HG03135 (cell line): ENCODE results near the gene HOXA11.

ENCODE experiments used
- ATAC-seq: cut with Tn5 transposase; IDR thresholded peaks from one replicate; pipeline ENCODE4 v1.9.1; 2021; ENCODE audit warnings: mild to moderate bottlenecking, moderate library complexity; ENCODE audit not compliant: unreplicated experiment

HOXA11 gene

DNA sequence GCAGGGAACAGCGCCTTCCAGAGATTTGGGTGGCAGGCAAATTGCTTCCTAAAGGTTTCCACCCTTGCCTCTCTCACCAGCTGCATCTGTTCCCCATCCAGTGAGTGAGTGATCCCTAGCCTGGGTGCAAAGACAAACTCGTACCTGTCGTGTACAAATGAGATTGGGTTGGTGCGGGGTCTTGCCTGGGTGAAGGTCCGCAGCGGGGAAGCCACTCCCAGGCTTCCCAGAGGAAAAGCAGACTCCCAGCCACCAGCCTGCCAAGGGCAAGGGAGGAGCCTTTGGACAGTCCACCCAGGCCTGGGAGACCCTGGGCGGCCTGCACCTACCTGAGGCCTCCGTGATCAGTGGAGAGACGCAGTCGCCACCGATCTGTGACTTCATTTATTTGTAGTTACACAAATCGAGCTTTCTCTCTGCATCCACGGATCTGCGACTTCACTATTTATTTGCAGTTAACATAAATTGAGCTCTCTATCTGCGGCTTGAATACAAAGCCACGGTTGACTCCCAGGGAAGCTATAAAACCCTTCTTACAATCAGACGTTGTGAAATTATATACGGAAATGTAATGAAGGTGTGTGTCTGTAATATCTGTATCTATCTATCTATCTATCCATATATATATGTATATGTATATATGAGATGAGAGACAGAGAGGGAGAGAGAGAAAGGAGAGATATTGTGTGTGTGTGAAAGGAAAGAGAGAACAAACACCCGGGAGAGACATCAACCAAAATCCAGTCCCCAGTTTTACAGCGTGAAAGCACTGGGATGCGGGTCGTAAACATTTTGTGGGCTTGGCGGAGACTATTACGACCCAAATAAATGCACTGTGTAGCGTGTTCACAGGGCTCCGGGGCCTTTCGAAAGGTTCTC lies 25.5 kb downstream of the HOXA11 start:
- no peak for ATAC-seq

DNA sequence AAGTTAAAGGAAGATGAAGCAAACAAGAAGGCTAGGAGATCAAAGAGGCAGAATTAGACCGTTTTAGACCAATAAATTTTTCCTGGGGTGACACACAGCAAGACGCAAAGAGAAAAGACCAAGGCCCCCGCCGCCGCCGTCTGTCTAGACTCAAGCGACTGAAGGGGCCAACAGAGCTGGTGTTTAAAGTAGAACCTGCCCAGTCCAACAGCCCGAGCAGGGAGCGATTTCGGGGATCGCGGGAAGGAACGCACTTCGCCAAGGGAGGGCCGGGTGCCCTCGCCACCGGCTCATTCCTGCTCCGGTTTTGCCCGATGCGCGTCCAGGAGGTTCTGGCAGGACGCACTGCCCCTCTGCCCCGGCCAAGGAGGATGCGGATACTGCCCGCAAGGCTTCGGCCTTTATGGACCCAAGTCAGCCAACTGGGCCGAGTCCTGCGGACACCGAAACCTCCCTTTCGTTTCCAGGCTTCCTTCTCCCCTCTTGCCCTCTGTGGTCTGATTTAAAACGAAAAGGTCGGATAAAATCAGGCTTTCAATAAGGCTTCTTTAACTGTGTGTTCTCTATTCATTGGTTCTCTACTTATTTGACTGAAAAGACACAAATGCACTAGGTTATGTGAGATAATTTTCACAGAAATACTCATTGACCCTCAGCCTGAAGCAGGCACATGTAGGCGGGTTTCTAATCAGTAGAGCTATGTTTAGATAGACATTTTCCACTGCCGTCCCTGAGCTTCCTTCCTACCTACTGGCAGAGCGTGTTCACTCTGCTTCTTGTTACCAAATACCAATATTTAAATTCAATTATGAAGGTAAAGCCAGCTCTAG lies 26.4 kb downstream of the HOXA11 start:
- ATAC-seq = no peak

DNA sequence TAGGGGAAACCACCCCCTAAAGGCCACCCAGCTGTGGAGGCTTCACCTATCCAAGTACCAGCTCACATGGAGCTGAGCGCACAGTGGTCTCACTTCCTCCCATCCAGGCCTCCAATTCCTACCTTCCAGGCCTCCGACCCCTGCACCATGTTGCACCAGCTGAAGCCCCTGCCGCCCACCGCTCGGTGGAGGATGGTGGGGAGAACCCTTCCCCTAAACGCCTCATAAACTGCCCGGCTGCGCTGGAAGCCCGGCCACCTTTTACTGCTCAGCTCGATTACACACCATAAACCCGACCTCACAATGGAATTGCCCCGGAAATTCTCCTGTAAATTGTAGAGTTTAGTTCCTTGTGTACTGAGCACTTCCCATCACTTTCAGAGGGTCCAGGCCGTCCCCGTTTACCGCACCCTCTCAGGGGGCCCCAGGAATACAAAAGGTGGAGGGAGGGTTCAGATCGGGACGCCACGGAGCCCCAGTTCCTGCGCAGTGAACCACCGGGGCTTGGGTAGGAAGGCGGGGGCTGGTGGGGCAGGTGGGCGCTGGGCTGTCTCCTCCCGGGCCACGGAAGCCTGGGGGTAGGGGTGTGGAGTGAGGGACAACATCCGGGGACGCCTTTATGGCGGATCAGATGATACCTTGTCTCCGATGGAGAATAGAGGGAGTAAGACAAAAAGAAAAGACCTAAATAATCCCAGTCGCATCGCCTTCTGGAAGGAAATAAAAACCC lies 27.2 kb downstream of the HOXA11 start:
- ATAC-seq = no peak

DNA sequence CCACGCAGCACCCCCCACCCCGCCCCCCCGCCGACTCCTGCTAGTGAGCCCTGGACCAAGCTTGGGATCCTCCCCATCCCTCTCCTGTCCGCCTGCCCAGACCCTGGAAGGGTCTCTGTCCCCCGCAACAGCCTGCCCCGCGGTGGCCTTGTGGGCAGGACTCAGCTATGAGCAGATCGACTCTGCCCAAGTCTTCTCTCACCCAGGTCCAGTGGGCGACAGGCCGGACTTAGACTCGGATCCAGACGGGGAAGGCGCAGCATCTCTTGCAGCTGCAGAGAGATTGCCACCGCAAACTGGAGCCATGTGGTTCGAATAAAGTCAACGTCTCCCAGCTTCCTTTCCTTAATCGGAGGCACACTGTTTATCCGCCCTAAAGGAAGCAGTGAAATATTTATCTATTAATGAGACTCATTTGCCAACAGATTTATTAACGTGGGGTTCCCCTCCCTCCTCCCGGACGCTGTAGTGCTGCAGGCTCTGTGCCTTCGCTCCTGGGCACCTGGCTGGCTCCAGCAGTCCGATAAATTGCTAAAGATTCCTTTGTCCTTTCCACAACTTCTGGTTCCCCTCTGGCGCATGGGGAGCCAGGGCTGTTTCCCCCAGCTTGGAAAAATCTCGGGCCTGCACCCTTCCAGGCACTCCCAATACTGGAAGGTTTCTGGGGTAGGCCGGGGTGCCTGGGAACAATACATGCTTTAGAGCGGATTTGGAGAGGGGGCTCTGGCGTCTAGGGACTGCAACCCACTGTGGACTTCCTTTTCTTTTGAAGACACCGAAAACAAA lies 27.9 kb downstream of the HOXA11 start:
- ATAC-seq = no peak

DNA sequence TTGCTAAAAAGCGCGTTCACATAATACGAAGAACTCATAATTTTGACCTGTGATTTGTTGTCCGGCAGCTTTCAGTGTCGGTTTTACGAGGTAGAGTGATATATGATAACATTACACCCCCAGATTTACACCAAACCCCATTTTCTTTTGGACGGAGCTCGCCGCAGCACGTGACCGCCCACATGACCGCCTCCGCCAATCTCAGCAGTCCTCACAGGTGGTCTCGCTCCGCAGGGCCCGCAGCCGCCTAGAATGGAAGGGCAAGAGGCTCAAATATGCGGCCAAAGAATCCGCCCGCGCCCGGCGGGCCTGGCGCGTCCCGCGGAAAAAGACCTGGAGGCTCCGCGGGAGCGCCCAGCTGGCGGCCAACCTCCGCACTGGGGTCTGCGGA lies 28.5 kb downstream of the HOXA11 start, which contains the start of gene HOXA7:
Gene HOXA7, minus strand, starts transcription at position 168 of the 391 bp plus-strand sequence. Its CDS starts 130 bp downstream, at position 38.
- ATAC-seq = no peak

DNA sequence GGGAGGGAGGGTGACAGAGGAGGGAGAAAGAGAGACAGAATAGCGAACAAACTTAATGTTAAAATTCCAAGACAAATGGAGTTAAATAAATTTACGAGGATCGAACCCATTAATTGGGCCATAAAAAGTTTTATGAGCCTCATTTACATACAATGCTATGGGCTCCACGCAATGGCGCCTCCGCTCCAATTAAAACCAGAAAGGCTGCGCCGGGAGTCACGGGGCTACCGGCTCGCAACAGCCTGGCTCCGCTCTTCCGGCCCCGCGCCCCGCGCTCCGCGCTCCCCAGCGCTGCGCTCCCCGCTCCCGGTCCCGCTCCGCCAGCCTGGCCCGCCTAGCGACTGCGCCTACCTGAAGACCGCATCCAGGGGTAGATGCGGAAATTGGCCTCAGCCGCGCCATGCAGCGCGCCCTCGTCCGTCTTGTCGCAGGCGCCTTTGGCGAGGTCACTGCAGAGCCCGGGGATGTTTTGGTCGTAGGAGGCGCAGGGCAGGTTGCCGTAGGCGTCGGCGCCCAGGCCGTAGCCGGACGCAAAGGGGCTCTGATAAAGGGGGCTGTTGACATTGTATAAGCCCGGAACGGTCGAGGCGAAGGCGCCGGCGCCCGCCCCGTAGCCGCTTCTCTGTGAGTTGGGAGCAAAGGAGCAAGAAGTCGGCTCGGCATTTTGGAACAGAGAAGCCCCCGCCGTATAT lies 29.1 kb downstream of the HOXA11 start:
- ATAC-seq = no peak

DNA sequence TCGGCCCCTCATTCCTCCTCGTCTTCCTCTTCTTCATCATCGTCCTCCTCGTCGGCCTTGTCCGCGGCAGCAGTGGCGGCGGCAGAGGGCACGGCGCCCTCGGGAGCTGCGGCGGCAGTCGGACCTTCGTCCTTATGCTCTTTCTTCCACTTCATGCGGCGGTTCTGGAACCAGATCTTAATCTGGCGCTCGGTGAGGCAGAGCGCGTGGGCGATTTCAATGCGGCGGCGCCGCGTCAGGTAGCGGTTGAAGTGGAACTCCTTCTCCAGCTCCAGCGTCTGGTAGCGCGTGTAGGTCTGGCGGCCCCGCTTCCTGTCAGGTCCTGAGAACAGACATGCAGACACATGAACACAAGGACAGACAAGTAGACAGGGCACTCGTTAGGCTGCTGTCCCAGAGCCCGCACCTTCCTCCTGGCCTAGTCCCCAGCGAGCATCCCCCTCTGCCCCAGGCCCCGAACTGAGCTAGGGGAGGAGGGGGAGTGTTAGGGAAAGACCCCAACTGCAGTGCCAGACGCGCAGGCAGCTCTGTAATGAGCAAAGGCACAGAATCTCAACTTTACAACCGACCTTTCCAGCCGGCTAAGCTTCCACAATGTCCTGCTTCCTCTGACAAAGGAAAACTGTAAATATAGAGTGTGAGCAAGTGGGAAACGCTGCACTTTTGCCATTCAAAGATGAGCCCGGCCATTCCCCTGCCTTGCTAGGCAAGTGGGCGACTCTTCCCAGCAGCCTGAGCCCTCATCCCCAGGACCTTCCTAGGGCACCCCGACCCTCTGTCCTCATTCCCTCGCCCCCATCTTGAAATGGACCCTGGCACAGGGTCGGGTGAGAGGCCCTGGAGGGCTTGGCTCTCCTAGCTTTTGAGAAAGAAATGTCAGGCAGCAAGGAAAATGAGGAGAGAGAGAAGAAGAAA lies 29.9 kb downstream of the HOXA11 start:
- no peak for ATAC-seq

DNA sequence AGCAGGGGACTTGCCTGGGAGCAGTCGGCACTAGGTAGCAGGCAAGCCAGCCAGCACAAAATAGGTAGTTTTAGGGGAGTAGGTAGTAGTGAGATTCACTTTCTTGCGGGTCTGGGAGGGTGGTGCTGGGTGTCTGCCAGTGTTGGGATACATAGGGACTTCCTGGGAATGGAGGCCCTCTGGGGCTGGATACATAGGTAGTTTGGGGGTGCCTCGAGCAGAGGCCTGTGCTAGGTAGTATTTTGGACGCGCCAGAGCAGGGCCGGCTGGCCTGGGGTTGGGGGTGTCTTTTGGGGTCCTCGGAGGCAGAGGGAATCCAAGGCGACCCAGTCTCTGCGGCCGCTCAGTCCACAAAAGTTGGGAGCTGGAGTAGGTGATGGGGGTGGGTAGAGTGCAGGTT lies 30.7 kb downstream of the HOXA11 start:
- ATAC-seq = no peak

DNA sequence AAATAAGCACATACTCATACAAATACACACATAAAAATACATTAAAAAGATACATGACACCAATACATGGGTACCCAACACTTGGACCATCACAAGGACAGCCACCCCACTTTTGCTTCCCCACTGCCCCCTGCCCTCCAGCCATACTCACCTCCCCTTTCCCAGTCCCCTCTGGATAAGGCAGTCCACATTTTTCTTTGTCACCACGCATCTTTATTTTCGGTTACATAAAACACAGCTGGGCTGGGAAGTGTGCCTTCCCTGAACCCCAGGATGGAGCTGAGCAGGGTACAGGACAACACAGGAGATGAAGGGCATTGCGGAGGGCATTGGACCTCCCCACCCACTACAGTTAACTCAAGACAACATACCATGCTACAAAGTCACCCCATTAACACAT lies 31.5 kb downstream of the HOXA11 start:
- no peak for ATAC-seq

DNA sequence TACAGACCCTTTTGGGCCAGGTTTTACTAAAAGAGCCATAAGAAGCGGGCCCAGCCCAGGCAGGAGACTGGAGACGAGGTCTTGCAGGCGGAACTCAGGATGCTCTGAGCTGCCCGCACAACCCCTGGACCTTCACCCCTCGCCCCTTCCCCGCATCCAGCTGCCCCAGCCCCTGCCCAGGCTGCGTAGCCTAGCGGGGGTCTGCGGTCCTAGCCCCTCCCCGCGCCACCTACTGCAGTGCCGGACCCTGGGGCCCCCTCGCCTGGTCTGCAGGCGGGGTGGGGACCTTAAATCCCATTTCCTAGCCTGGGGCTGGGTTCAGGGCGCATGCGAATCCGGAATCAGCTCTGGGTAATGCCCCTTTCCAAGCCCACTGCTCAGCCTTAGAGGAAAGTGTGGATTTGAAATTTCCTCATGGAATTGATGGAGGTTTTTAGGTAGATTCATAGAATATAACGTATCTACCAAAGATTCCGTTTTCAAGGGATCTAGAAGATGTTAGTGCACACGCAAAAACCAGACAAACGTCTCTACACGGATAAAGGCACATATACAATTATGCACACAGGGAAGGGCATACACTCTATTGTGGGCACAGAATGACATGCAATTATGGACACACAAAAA lies 32.1 kb downstream of the HOXA11 start:
- no peak for ATAC-seq

DNA sequence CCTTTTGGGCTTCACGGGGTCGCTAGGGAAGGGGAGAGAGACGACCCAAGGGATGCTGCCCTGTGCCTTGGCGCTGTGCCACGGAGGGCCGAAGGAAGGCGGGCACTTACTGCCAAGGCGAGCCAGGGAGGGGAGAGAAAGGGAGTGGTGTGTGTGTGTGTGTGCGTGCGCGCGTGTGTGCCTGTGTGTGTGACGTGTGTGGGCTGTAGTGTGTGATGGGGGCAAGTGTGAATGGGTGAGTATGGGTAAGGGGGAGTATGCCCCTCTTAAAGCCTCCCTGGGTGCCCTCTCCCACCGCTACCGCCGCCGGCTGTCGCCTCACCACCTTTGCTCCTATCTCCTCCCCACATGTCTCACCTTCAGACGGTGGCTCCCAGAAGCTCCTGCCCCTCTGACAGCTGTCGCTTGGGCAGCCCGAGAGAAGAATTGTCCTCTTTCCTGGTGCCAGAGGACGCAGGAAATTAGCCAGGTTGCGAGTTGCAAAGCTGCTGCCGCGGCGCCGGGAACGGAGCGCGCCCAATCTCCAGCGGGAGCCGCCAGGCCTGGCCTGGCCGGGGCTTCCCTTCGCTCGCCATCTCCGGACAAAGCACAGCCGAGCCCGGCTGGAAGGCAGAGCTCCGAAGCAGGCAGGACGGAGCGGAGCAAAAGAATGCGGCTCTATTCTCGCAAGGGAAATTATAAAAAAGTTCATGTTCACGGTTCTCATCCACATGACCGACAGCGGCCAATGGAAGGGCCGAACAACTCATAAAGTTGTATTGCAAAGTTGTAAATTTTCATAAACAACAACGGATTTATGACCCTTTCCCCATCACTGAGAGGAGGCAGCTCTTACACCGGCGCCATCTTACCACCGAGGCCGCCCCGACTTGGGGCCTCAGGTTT lies 32.9 kb downstream of the HOXA11 start, which contains the start of gene HOXA3:
Gene HOXA3, minus strand, starts transcription at position 653 of the 885 bp plus-strand sequence. CDS start 41,943 bp downstream, outside the sequence.
- no peak for ATAC-seq

DNA sequence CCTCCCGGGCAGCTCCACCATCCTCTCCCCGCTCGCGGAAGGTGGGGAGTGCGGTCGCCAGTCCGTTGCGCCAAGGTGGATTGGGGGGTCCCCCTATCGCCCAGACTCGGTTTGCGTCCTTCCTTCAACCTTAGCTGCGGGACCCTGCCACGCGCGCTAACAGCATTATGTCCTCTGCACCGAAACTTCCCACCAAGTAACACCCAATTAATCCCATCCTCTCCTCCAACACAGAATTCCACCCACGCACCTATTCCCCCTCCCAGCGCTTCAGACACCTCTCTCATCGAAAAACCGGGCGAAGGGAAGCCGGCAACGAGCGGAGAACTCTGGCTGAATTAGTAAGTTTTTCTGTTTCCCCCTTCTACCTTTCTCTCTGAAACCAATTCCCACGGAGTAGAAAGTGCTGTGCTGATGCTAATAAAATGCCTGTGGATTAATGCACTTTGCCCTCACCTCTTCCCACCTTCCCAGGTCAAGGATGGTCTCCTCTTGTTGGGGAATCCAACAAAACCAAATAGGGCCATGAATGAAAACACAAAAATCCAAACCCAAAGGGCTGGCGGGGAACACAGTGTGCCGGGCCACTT lies 33.6 kb downstream of the HOXA11 start:
- ATAC-seq = no peak

DNA sequence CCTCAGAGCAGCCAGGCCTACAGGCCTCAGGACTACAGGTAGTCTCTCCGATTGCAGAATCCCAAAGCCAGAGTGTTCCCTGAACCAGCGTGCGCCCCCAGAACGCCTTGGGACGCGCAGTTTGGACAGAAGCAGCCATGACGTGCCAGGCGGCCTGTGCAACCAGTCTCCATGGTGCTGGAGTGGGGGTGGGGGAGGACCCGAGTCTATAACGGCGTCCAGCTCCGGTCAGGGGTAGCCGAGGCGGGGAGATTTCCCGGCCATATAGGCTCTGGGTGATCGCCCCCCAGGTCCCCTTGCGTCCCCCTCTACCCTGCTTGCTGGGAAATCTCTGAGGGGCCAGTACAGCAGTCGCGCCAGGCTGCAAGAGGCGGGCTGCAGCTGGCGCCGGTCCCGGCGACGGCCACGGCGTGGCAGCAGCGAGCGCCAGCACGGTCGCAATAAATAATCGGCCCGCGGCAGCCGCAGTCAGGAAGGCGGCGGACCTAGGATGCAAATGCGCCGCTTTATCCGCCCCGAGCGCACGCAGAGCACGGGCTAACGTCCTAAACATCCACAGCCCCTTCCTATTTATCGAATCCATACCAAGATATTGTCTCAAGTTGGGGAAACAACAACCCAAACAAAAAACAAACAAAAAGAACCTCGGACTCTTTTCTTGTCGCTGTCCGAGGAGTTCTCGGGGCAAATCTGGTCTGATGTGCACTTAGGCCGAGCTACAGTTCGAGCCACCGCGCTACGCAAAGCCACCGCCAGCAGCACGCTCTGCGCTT lies 34.3 kb downstream of the HOXA11 start:
- ATAC-seq = peak; percentile 72

DNA sequence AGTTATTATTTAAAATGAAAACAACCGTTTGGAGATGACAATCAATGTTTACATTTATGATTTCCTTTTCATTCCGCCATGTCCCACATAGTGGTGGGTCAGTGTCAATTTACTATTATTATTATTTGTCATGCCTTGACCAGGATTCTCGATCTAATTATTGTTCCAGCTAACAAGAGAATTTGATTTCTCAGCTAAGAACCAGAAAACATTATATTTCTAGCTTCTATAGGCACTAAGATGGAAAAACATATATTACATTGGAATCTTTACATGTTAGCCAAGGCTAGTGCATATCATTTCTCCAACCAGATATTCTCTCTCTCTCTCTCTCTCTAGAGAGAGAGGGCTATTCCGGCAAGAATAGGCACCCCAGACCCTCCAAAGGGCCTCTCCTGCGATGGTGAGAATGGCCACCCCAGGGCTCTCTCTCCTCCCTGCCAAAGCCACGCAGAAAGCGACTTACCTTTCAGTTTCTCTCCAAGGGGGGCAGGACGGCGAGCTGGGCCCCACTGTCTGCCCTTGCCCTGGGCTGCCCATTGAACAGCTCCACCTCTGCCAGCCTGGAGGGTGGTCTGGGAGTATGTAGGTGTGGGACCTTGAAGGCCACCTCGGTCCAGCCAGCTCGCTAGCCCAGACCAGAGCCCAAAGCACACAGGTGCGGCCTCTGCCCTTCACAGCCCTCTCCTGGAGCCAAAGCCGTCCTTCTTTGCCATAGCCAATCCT lies 35.0 kb downstream of the HOXA11 start:
- ATAC-seq = no peak
